OCI-LY7 (cell line): ENCODE results near the gene OPCML. TPM values are rescaled to one million over a fixed set of nuclear protein-coding genes. Genes with fewer than 3 reads are reported as not detected.

Source experiments
- BruUV-seq: library from RNA; stranded (reverse); fragments of 400-500 nt; replicated peaks from 2 replicates; lab custom pipeline; 2021; lab: Mats Ljungman, UMichigan
- CTCF ChIA-PET: fragments of 300-600 bp; sonication (Branson Sonifier 250); formaldehyde crosslinking; loops from one replicate; lab custom pipeline; 2022; ENCODE audit warnings: antibody characterized with exemption; ENCODE audit not compliant: unreplicated experiment; lab: Charles Lee
- POLR2A ChIA-PET: fragments of 300-600 bp; sonication (Branson Sonifier 250); formaldehyde crosslinking; loops from one replicate; lab custom pipeline; 2022; ENCODE audit warnings: antibody characterized with exemption; lab: Charles Lee
- DNase-seq: peaks from one replicate; pipeline ENCODE4 v3.0.0-alpha.2; 2015; ENCODE audit warnings: low spot score
- H2AFZ ChIP-seq: fragments of 200-600 bp; sonication (generic), shearing (Covaris generic); 2 replicates; pipeline ENCODE4 v1.6.1; 2014; ENCODE audit warnings: mild to moderate bottlenecking, antibody characterized with exemption, low read length, moderate library complexity
- H3K27ac ChIP-seq: fragments of 200-600 bp; sonication (generic); 2 replicates; pipeline ENCODE4 v1.5.1; 2014; ENCODE audit warnings: mixed run types, low read depth, mild to moderate bottlenecking, moderate library complexity, low read length, inconsistent platforms; ENCODE audit not compliant: poor library complexity, severe bottlenecking
- H3K36me3 ChIP-seq: fragments of 200-600 bp; sonication (generic); 2 replicates; pipeline ENCODE4 v1.6.1; 2014; ENCODE audit warnings: mild to moderate bottlenecking, antibody characterized with exemption, low read length, moderate library complexity, mixed read lengths; ENCODE audit not compliant: insufficient read depth
- H3K4me1 ChIP-seq: fragments of 200-600 bp; sonication (generic); 2 replicates; pipeline ENCODE4 v1.5.1; 2014; ENCODE audit warnings: mild to moderate bottlenecking, low read length; ENCODE audit not compliant: insufficient read depth, poor library complexity, severe bottlenecking
- H3K4me2 ChIP-seq: fragments of 200-600 bp; sonication (generic); 2 replicates; pipeline ENCODE4 v1.6.1; 2014; ENCODE audit warnings: mild to moderate bottlenecking, low read length
- H3K4me3 ChIP-seq: fragments of 200-600 bp; sonication (generic); 2 replicates; pipeline ENCODE4 v1.5.1; 2014; ENCODE audit warnings: mild to moderate bottlenecking, low read depth, low read length; ENCODE audit not compliant: poor library complexity, severe bottlenecking
- H3K79me2 ChIP-seq: fragments of 200-600 bp; sonication (generic); 2 replicates; pipeline ENCODE4 v1.6.1; 2016; ENCODE audit warnings: low read depth, mild to moderate bottlenecking, low read length, moderate library complexity, mixed read lengths; ENCODE audit not compliant: insufficient read depth
- H3K9me2 ChIP-seq: fragments of 200-600 bp; sonication (generic); 2 replicates; pipeline ENCODE4 v1.6.1; 2016; ENCODE audit warnings: mild to moderate bottlenecking, low read length, mixed read lengths; ENCODE audit not compliant: insufficient read depth
- H3K9me3 ChIP-seq: fragments of 200-600 bp; sonication (generic); 2 replicates; pipeline ENCODE4 v1.6.1; 2014; ENCODE audit warnings: mild to moderate bottlenecking, mixed run types, low read length, mixed read lengths
- H4K20me1 ChIP-seq: fragments of 200-600 bp; sonication (generic); 2 replicates; pipeline ENCODE4 v1.6.1; 2014; ENCODE audit warnings: mild to moderate bottlenecking, antibody characterized with exemption, low read length, moderate library complexity, mixed read lengths; ENCODE audit not compliant: insufficient read depth
- CTCF ChIP-seq: fragments of 200-600 bp; sonication (generic); conservative IDR thresholded peaks from 2 replicates; pipeline ENCODE4 v1.5.1; 2014; ENCODE audit warnings: mild to moderate bottlenecking, antibody characterized with exemption, low read length, moderate library complexity, mixed read lengths
- EZH2phosphoT487 ChIP-seq: fragments of 200-600 bp; sonication (generic); IDR thresholded peaks from 2 replicates; pipeline ENCODE4 v1.6.1; 2018; ENCODE audit warnings: low read depth, borderline replicate concordance, mild to moderate bottlenecking, mixed run types, antibody characterized with exemption, low read length, moderate library complexity, mixed read lengths
- intact Hi-C: fragments of 100-400 bp; cut with micrococcal nuclease; formaldehyde crosslinking; loops from one replicate; pipeline ENCODE4 v1.10.0; 2022; ENCODE audit not compliant: unreplicated experiment
- total RNA-seq, 2 experiments: library from RNA; depleted of rRNA in 1 of 2; stranded (reverse); fragments of >200 nt in 1 of 2; shearing (Covaris generic) in 1 of 2; gene quantifications; 2 replicates each; pipeline ENCODE4 v1.2.3, GENCODE V29; 2014 to 2022

Gene OPCML
- total RNA-seq, 2 experiments from 2014 or later, result not detected

GRCh38 chr11:133019545-133020371 is 512.5 kb downstream of the OPCML start:
- H4K20me1 ChIP-seq, result no peaks in the 10 kb centered on the region
- no peaks in the 10 kb centered on the region for H3K9me3 ChIP-seq
- no peaks in the 10 kb centered on the region for H3K36me3 ChIP-seq
- no peak for TF ChIP-seq EZH2phosphoT487
- TF ChIP-seq CTCF, result no peak
- no peaks in the 10 kb centered on the region for H3K79me2 ChIP-seq
- no peaks in the 10 kb centered on the region for H3K9me2 ChIP-seq
- H2AFZ ChIP-seq, result no peak overlapping the region
- ChIA-PET CTCF (no interaction called here), POLR2A (no interaction called here)
- no peak overlapping the region for H3K27ac ChIP-seq
- intact Hi-C loops, result no loop called here
- no peak overlapping the region for H3K4me3 ChIP-seq
- no peak for DNase-seq
- no peaks in the 10 kb centered on the region for H3K4me1 ChIP-seq
- no TSS peak for BruUV-seq
- H3K4me2 ChIP-seq, result no peak overlapping the region

GRCh38 chr11:133015457-133015856 is 516.8 kb downstream of the OPCML start:
- intact Hi-C loops, result no loop called here
- Histone ChIP-seq H3K4me3 (no peak overlapping the region), H3K4me2 (no peak overlapping the region)

More at GRCh38 chr11:133015457-133015856, 516.8 kb downstream of the OPCML start:
- Histone ChIP-seq H3K27ac (no peak overlapping the region), H4K20me1 (no peaks in the 10 kb centered on the region), H3K36me3 (no peaks in the 10 kb centered on the region), H3K9me3 (no peaks in the 10 kb centered on the region), H2AFZ (no peak overlapping the region), H3K79me2 (no peaks in the 10 kb centered on the region), H3K4me1 (no peaks in the 10 kb centered on the region), H3K9me2 (no peaks in the 10 kb centered on the region)
- ChIA-PET POLR2A (no interaction called here), CTCF (no interaction called here)
- no peak for DNase-seq
- TF ChIP-seq CTCF, result no peak
- no peak for TF ChIP-seq EZH2phosphoT487
- no TSS peak for BruUV-seq
